Endothelial cell of umbilical vein (primary cell): Measurements from ENCODE around the gene THOC2. TPM values are rescaled to one million over a fixed set of nuclear protein-coding genes. Genes with fewer than 3 reads are reported as not detected.
A peak's percentile ranks its signal among the peaks of the same experiment; 100 is the strongest.
"Not testable (repeated sequence)": the region's sequence is repeated elsewhere in the genome, so short reads cannot be mapped to it uniquely, and the experiment has no call there.

ENCODE experiments used
- BruUV-seq: library from RNA; stranded (reverse); fragments of 400-500 nt; replicated peaks from 2 replicates; lab custom pipeline; 2021; lab: Mats Ljungman, UMichigan
- CTCF ChIA-PET: fragments of 300-600, 350-600 bp; sonication (Branson Sonifier 250); formaldehyde crosslinking; loops from one replicate; lab custom pipeline; 2021; ENCODE audit warnings: antibody characterized with exemption, inconsistent platforms; lab: Charles Lee
- POLR2A ChIA-PET: fragments of 300-600, 350-600 bp; sonication (Branson Sonifier 250); formaldehyde crosslinking; loops from one replicate; lab custom pipeline; 2021; ENCODE audit warnings: antibody characterized with exemption, inconsistent platforms; lab: Charles Lee
- DNase-seq: peaks from one replicate; pipeline ENCODE4 v3.0.0-alpha.2; 2011; ENCODE audit warnings: low read depth, low spot score
- FAIRE-seq: peaks from 2 replicates; lab custom pipeline; 2011; peaks lifted over from hg19 to GRCh38; lab: Jason Lieb, UNC
- H2AFZ ChIP-seq: 2 replicates; pipeline ENCODE4 v1.6.0; 2012; ENCODE audit warnings: low read depth, low read length, control low read depth, inconsistent platforms
- H3K27ac ChIP-seq: 2 replicates; pipeline ENCODE4 v1.5.1; 2011; ENCODE audit warnings: low read depth, mild to moderate bottlenecking, control low read depth, low read length, moderate library complexity; ENCODE audit not compliant: insufficient read depth
- H3K27me3 ChIP-seq, 2 experiments: 2 replicates each; pipeline versions ENCODE4 v1.6.0 to v1.6.1; 2011; ENCODE audit warnings: low read length in 2 of 2, mixed read lengths in 1 of 2; ENCODE audit not compliant: control insufficient read depth in 2 of 2, insufficient read depth in 2 of 2
- H3K36me3 ChIP-seq, 2 experiments: 2 replicates in 1 of 2; 3 replicates in 1 of 2; pipeline ENCODE4 v1.5.1; 2011; ENCODE audit warnings: low read length in 2 of 2, mild to moderate bottlenecking in 1 of 2, moderate library complexity in 1 of 2; ENCODE audit not compliant: control insufficient read depth in 2 of 2, insufficient read depth in 2 of 2; ENCODE audit errors: extremely low read depth in 1 of 2
- H3K4me1 ChIP-seq: 3 replicates; pipeline ENCODE4 v1.5.1; 2011; ENCODE audit warnings: mild to moderate bottlenecking, low read length; ENCODE audit not compliant: control insufficient read depth, insufficient read depth; ENCODE audit errors: extremely low read depth
- H3K4me2 ChIP-seq: 2 replicates; pipeline ENCODE4 v1.6.1; 2011; ENCODE audit warnings: low read length, control low read depth, mixed read lengths; ENCODE audit not compliant: insufficient read depth
- H3K4me3 ChIP-seq, 3 experiments: fragments of 200-600 bp in 1 of 3; sonication (generic), shearing (Covaris generic) in 1 of 3; replicated peaks in 1 of 3; 2 replicates each; pipeline ENCODE4 v1.5.1; 2011 to 2016; ENCODE audit warnings: control low read depth in 3 of 3, low read length in 3 of 3, mild to moderate bottlenecking in 2 of 3, inconsistent platforms in 1 of 3, low read depth in 1 of 3, moderate library complexity in 1 of 3; ENCODE audit not compliant: insufficient read depth in 1 of 3
- H3K79me2 ChIP-seq: 2 replicates; pipeline ENCODE4 v1.6.0; 2012; ENCODE audit warnings: low read length, inconsistent platforms; ENCODE audit not compliant: control insufficient read depth, insufficient read depth
- H3K9ac ChIP-seq: replicated peaks from 2 replicates; pipeline ENCODE3; 2011; ENCODE audit warnings: low read length, control low read depth; ENCODE audit not compliant: insufficient read depth; ENCODE audit errors: extremely low read depth
- H3K9me1 ChIP-seq: replicated peaks from 3 replicates; pipeline ENCODE4 v1.6.0; 2011; ENCODE audit warnings: mild to moderate bottlenecking, low read length; ENCODE audit not compliant: control insufficient read depth, insufficient read depth; ENCODE audit errors: extremely low read depth
- H3K9me3 ChIP-seq: replicated peaks from 2 replicates; pipeline ENCODE4 v1.5.1; 2012; ENCODE audit warnings: low read length, inconsistent platforms; ENCODE audit not compliant: control insufficient read depth, insufficient read depth
- H4K20me1 ChIP-seq: replicated peaks from 2 replicates; pipeline ENCODE3; 2011; ENCODE audit warnings: mild to moderate bottlenecking, low read length; ENCODE audit not compliant: control insufficient read depth, insufficient read depth; ENCODE audit errors: extremely low read depth
- FOS ChIP-seq: IDR thresholded peaks from 2 replicates; pipeline ENCODE4 v1.6.1; 2011; ENCODE audit warnings: mild to moderate bottlenecking, low read length, moderate library complexity, borderline replicate concordance; ENCODE audit not compliant: insufficient read depth
- GATA2 ChIP-seq: IDR thresholded peaks from 2 replicates; pipeline ENCODE4 v1.7.0; 2011; ENCODE audit warnings: low read depth, mild to moderate bottlenecking, moderate library complexity, mixed read lengths, low read length; ENCODE audit not compliant: insufficient read length, insufficient read depth
- MYC ChIP-seq: IDR thresholded peaks from one replicate; pipeline ENCODE4 v1.6.1; 2011; ENCODE audit warnings: mild to moderate bottlenecking, low read depth, low read length
- POLR2AphosphoS5 ChIP-seq: IDR thresholded peaks from 2 replicates; pipeline ENCODE4 v1.6.1; 2012; ENCODE audit warnings: low read depth, mild to moderate bottlenecking, control low read depth, low read length, moderate library complexity; ENCODE audit not compliant: insufficient read depth
- dilution Hi-C: fragments of 300-500 bp; cut with MboI; formaldehyde crosslinking; loops from one replicate; pipeline ENCODE4 v1.15.0; 2019; ENCODE audit warnings: low sequenced_read_pairs; ENCODE audit not compliant: extremely low pct_ligation_motif_present
- intact Hi-C: fragments of 100-400 bp; cut with micrococcal nuclease; formaldehyde crosslinking; loops from one replicate; pipeline ENCODE4 v1.10.0; 2022
- polyA plus RNA-seq, 4 experiments: library from polyadenylated mRNA; depleted of rRNA in 3 of 4; stranded (reverse) in 3 of 4; unstranded in 1 of 4; fragments of >200 nt; gene quantifications; 2 replicates each; pipeline versions ENCODE4 v1.2.1 to v1.2.3, GENCODE V29; 2011 to 2012; ENCODE audit warnings: missing spikeins in 1 of 4
- total RNA-seq: library from RNA; stranded (reverse); gene quantifications from 2 replicates; pipeline ENCODE4 v1.2.3, GENCODE V29; 2021
- TF ChIP-seq, protein P1 (sequence below), 2 donors: IDR thresholded peaks; 1 replicate in 1 of 2; 2 replicates in 1 of 2; pipeline ENCODE4 v1.5.1; 2011; ENCODE audit warnings: low read length in 2 of 2, mild to moderate bottlenecking in 2 of 2, moderate library complexity in 2 of 2, control low read depth in 1 of 2, inconsistent platforms in 1 of 2, low read depth in 1 of 2; ENCODE audit not compliant: insufficient read depth in 1 of 2; ENCODE audit errors: extremely low read depth in 1 of 2
- TF ChIP-seq, protein P2 (sequence below): IDR thresholded peaks from 2 replicates; pipeline ENCODE4 v1.6.1; 2011; ENCODE audit not compliant: insufficient read depth, insufficient read length

The THOC2 gene
- total and polyA plus RNA-seq, 2 donors (not counting 3 experiments of a cell fraction or from before 2014, with no cell fraction given), result 26.0 to 72.9 TPM

DNA sequence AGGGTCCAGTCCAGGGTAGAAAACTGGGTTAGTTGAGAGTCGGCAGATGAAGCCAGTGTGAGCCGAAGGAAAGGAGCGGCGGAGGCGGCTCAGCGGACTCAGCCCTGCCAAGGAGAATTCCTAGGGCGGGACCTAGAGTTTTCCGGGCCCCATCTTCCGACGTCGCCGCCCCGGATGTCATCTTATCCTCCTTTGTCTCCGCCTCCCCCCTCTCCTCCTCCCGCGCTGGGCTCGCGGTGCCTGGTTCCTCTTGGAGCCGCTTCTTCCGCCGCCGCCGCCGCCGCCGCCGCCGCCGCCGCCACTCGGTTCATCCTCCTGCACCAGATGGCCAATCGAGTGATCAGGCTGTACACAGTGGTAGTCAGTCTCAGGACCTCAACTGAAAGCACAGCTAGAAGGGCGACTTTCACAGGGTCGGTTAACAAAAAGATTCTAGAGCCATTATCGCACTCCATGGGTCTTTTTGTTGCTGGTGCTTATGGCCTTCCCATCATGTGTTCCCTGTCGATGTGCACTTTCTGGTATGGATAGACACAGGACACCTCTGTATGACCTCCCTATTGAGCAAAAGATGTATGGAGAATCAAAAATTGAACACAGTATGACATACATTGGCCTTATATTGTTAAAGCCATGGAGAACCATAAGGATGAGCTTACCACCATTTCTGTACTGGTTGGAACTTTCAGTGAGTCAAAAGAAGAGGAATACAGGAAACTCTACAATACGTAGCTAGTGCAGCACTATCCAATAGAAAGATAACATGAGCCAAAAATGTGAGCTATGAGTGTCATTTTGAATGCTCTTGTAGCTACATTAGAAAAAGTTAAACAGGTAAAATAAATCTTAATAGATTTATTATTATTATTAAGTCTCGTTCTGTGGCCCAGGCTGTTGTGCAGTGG, 32.4 kb upstream of the THOC2 start:
- no peaks in the 10 kb centered on the region for H3K4me1 ChIP-seq
- FAIRE-seq (peak; percentile 88), DNase-seq (peak; percentile 39)
- H2AFZ ChIP-seq, result peak overlapping the region; percentile 94
- H3K9ac ChIP-seq, result peak overlapping the region; percentile 23
- H3K27me3 ChIP-seq, result no peaks in the 10 kb centered on the region
- ChIA-PET POLR2A (interaction anchor here (0.7 kb wide), 1 partner anchor 200 kb away, joined by 3 read pairs; no protein-coding TSS in a partner anchor), CTCF (interaction anchor here (0.6 to 1.6 kb wide), 2 partner anchors 13 to 94 kb away, joined by 3 to 7 read pairs; no protein-coding TSS in a partner anchor)
- dilution Hi-C loops (no loop called here), intact Hi-C loops (no loop called here)
- no peaks in the 10 kb centered on the region for H3K9me1 ChIP-seq
- no peaks in the 10 kb centered on the region for H3K36me3 ChIP-seq
- H3K4me2 ChIP-seq, result peak overlapping the region; percentile 64
- peak overlapping the region in 2 of 3 experiments; percentile 32 to 74 for H3K4me3 ChIP-seq
- H3K27ac ChIP-seq, result no peak overlapping the region
- no peaks in the 10 kb centered on the region for H3K9me3 ChIP-seq
- BruUV-seq, result no TSS peak
- no peaks in the 10 kb centered on the region for H4K20me1 ChIP-seq
- TF ChIP-seq GATA2, result no peak
- TF ChIP-seq POLR2AphosphoS5, result peak; percentile 24
- TF ChIP-seq MYC, result no peak
- TF ChIP-seq, protein P1, sequence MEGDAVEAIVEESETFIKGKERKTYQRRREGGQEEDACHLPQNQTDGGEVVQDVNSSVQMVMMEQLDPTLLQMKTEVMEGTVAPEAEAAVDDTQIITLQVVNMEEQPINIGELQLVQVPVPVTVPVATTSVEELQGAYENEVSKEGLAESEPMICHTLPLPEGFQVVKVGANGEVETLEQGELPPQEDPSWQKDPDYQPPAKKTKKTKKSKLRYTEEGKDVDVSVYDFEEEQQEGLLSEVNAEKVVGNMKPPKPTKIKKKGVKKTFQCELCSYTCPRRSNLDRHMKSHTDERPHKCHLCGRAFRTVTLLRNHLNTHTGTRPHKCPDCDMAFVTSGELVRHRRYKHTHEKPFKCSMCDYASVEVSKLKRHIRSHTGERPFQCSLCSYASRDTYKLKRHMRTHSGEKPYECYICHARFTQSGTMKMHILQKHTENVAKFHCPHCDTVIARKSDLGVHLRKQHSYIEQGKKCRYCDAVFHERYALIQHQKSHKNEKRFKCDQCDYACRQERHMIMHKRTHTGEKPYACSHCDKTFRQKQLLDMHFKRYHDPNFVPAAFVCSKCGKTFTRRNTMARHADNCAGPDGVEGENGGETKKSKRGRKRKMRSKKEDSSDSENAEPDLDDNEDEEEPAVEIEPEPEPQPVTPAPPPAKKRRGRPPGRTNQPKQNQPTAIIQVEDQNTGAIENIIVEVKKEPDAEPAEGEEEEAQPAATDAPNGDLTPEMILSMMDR (IDR thresholded peaks at IDR 0.05; ENCODE audit: extremely low read depth in 1 of 2, insufficient read depth in 1 of 2, low read depth in 1 of 2, low read length in 2 of 2), result no peak
- no peak for TF ChIP-seq FOS
- TF ChIP-seq, protein P2, sequence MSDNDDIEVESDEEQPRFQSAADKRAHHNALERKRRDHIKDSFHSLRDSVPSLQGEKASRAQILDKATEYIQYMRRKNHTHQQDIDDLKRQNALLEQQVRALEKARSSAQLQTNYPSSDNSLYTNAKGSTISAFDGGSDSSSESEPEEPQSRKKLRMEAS, result no peak
- no peaks in the 10 kb centered on the region for H3K79me2 ChIP-seq

DNA sequence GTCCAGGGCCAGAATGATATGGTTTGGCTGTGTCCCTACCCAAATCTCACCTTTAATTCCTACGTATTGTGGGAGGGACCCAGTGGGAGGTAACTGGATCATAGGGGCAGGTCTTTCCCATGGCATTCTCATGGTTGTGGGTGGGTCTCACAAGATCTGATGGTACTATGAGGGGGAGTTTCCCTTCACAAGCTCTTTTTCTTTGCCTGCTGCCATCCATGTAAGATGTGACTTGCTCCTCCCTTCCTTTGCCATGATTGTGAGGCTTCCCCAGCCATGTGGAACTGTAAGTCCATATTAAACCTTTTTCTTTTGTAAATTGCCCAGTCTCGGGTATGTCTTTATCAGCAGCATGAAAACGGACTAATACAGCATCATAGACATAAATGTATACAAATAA, 27.0 kb upstream of the THOC2 start:
- H4K20me1 ChIP-seq, DNase-seq, H3K4me3 ChIP-seq, CTCF ChIA-PET, H3K27ac ChIP-seq, H3K9ac ChIP-seq, H2AFZ ChIP-seq, intact Hi-C loops, H3K4me1 ChIP-seq, H3K9me1 ChIP-seq, BruUV-seq, H3K4me2 ChIP-seq, H3K79me2 ChIP-seq, dilution Hi-C loops, FAIRE-seq, H3K27me3 ChIP-seq, H3K9me3 ChIP-seq, POLR2A ChIA-PET, H3K36me3 ChIP-seq: not testable (repeated sequence)

DNA sequence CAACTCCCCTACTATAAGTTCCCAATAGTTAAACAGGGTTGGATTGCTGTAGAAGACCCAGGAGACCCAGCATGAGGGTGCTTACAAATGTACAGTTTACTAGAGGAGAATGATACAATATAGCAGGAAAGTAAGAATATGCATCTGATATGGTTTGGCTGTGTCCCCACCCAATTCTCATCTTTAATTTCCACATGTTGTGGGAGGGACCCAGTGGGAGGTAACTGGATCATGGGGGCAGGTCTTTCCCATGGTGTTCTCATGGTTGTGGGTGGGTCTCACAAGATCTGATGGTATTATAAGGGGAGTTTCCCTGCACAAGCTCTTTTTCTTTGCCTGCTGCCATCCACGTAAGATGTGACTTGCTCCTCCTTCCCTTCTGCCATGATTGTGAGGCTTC, 24.9 kb upstream of the THOC2 start:
- CTCF ChIA-PET, H3K79me2 ChIP-seq, FAIRE-seq: not testable (repeated sequence)

More for the DNA sequence above, 24.9 kb upstream of the THOC2 start:
- H3K27me3 ChIP-seq, H3K4me2 ChIP-seq, H3K4me1 ChIP-seq, DNase-seq, H3K36me3 ChIP-seq, H3K27ac ChIP-seq, H3K9me3 ChIP-seq, POLR2A ChIA-PET, intact Hi-C loops, H3K9me1 ChIP-seq, H2AFZ ChIP-seq, BruUV-seq, H3K9ac ChIP-seq, H3K4me3 ChIP-seq, H4K20me1 ChIP-seq, dilution Hi-C loops: not testable (repeated sequence)
